Neutrophil (primary cell): ENCODE results near the gene PRDM16.

Source experiments
- H3K27ac ChIP-seq: fragments of 200-600 bp; sonication (generic); 2 replicates; pipeline ENCODE4 v1.5.1; 2016; ENCODE audit warnings: mild to moderate bottlenecking, moderate library complexity
- H3K27me3 ChIP-seq: fragments of 200-600 bp; sonication (generic); 2 replicates; pipeline ENCODE4 v1.6.0; 2016; ENCODE audit warnings: mild to moderate bottlenecking
- H3K36me3 ChIP-seq: fragments of 200-600 bp; sonication (generic); 2 replicates; pipeline ENCODE4 v1.5.1; 2017
- H3K4me1 ChIP-seq, 2 experiments: fragments of 200-600 bp in 1 of 2; sonication (generic) in 1 of 2; 1 replicate in 1 of 2; 2 replicates in 1 of 2; pipeline versions ENCODE4 v1.5.1 to v1.6.1; 2013 to 2016; ENCODE audit warnings: low read depth in 1 of 2, low read length in 1 of 2, mild to moderate bottlenecking in 1 of 2, moderate library complexity in 1 of 2; ENCODE audit not compliant: control insufficient read depth in 1 of 2, insufficient read depth in 1 of 2
- H3K4me3 ChIP-seq, 2 experiments: fragments of 200-600 bp in 1 of 2; sonication (generic) in 1 of 2; 1 replicate in 1 of 2; 2 replicates in 1 of 2; pipeline ENCODE4 v1.5.1; 2013 to 2016; ENCODE audit warnings: low read depth in 1 of 2, low read length in 1 of 2, mild to moderate bottlenecking in 1 of 2, moderate library complexity in 1 of 2
- H3K9me3 ChIP-seq: fragments of 200-600 bp; sonication (generic); 2 replicates; pipeline ENCODE4 v1.5.1; 2016
- TF ChIP-seq, protein P1 (sequence below): fragments of 200-600 bp; sonication (generic); IDR thresholded peaks from 2 replicates; pipeline ENCODE4 v1.5.1; 2016; ENCODE audit warnings: antibody characterized with exemption

The PRDM16 gene

DNA sequence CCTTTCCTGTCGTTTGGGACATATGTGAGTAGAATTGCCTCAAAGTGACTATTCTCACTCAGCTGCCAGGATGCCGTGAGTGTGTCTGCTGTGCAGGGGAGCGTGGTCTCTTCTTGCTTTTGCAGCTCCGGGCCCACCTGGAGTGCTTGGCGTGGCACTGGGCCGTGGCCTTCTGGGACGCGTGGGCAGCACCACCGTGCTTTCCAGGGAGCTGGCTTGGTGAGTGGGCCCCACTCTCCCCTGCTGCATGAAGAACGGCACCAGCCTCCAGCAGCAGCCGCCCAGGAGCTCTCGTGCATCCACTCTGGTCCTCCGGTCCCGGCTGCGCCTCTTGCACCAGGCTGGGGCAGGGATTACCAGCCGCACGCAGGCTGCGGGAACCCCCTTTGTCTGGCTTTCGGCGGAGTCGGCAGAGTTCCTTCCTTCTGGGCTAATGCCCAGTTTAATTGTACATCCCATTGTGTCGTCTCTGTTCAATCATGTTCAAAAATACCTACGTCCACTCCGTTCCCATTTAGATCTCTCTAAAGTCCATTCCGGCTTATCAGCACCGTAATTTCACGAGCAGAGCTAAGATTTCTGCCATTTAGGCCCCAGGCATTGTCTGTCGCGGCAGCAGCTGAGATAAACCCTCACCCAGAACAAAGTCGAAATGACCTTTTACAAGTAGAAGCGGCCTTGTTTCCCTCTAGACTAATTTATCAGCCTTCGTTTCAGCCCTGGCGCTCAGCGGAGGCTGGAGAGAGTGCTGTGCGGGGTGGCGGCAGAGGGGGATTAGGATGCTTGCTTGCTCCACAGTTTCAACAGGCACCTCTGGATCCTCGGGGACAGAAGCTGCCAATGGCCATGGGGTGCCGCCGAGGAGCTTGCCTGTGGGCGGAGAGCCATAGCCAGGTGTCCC is 129.6 kb downstream of the PRDM16 start:
- Histone ChIP-seq H3K27ac (no peak overlapping the region), H3K36me3 (no peaks in the 10 kb centered on the region), H3K9me3 (no peaks in the 10 kb centered on the region), H3K4me1 (no peaks in the 10 kb centered on the region), H3K4me3 (no peak overlapping the region), H3K27me3 (no peaks in the 10 kb centered on the region)
- TF ChIP-seq, protein P1, sequence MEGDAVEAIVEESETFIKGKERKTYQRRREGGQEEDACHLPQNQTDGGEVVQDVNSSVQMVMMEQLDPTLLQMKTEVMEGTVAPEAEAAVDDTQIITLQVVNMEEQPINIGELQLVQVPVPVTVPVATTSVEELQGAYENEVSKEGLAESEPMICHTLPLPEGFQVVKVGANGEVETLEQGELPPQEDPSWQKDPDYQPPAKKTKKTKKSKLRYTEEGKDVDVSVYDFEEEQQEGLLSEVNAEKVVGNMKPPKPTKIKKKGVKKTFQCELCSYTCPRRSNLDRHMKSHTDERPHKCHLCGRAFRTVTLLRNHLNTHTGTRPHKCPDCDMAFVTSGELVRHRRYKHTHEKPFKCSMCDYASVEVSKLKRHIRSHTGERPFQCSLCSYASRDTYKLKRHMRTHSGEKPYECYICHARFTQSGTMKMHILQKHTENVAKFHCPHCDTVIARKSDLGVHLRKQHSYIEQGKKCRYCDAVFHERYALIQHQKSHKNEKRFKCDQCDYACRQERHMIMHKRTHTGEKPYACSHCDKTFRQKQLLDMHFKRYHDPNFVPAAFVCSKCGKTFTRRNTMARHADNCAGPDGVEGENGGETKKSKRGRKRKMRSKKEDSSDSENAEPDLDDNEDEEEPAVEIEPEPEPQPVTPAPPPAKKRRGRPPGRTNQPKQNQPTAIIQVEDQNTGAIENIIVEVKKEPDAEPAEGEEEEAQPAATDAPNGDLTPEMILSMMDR: no peak

DNA sequence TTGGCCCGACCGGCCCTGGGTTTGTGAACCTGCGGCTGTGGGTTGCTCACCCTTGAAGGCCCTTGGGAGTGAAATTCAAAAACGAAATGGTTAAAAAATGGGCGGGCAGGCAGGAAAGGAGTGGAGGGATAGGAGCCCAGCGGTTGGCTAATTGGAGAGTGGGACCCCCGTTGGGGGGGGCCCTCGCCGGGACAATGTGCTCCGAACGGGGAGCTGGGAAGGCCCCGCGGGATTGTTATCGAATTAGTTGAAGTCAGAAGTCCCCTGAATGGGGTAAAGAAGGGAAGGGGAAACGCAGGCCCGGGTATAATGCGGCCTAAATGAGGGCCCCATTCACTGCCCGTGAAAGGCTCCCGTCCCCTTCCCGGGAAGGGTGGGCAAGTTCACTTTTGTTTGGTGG is 135.7 kb downstream of the PRDM16 start:
- TF ChIP-seq, protein P1: no peak
- H3K27me3 ChIP-seq: no peaks in the 10 kb centered on the region
- H3K36me3 ChIP-seq: no peaks in the 10 kb centered on the region
- no peaks in the 10 kb centered on the region for H3K9me3 ChIP-seq
- H3K4me3 ChIP-seq: no peak overlapping the region
- no peak overlapping the region for H3K27ac ChIP-seq
- H3K4me1 ChIP-seq: no peaks in the 10 kb centered on the region

DNA sequence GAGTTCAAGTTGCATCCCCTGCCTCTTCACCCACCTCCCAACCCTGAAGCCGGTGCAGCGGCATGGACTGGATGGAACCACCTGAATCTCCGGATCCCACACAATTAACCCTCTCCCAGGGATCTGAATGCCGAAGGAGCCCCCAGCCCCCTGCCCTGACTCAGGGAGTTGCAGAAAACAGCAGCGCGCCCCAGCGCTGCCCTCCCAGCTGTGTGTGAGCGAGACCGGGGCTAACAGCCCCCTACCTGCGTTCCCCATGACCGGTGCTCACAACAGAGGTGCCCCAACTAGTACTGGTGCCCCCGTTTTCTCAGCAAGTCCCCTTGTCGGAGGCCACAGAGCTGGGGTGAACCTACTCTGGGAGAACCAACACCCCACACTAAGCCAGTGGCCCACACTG is 136.8 kb downstream of the PRDM16 start:
- no peaks in the 10 kb centered on the region for H3K4me1 ChIP-seq
- H3K4me3 ChIP-seq: no peak overlapping the region
- no peak overlapping the region for H3K27ac ChIP-seq
- TF ChIP-seq, protein P1: no peak
- no peaks in the 10 kb centered on the region for H3K36me3 ChIP-seq
- no peaks in the 10 kb centered on the region for H3K27me3 ChIP-seq
- no peaks in the 10 kb centered on the region for H3K9me3 ChIP-seq

DNA sequence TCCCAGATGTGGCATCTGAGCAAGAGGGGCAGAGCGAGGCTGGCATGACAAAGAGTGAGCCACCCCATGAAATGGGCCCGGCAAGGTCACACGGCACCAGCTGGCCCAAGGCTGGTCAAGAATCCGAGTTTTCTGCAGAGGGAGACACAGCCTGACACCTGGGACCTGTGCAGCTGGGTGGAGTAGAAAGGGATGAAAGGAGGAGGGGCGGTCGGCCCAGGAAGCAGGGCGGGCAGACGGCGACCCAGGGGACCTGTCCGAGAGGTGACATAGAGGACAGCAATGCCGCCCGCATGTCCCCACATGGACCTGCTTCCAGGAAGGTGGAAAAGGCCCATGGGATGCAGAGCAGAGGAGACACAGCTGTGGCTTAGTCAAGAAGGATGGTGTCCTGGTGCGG is 137.7 kb downstream of the PRDM16 start:
- H3K4me3 ChIP-seq: no peak overlapping the region
- H3K27me3 ChIP-seq: no peaks in the 10 kb centered on the region
- no peak overlapping the region for H3K27ac ChIP-seq
- H3K4me1 ChIP-seq: no peaks in the 10 kb centered on the region
- no peaks in the 10 kb centered on the region for H3K36me3 ChIP-seq
- TF ChIP-seq, protein P1: no peak
- H3K9me3 ChIP-seq: no peaks in the 10 kb centered on the region

DNA sequence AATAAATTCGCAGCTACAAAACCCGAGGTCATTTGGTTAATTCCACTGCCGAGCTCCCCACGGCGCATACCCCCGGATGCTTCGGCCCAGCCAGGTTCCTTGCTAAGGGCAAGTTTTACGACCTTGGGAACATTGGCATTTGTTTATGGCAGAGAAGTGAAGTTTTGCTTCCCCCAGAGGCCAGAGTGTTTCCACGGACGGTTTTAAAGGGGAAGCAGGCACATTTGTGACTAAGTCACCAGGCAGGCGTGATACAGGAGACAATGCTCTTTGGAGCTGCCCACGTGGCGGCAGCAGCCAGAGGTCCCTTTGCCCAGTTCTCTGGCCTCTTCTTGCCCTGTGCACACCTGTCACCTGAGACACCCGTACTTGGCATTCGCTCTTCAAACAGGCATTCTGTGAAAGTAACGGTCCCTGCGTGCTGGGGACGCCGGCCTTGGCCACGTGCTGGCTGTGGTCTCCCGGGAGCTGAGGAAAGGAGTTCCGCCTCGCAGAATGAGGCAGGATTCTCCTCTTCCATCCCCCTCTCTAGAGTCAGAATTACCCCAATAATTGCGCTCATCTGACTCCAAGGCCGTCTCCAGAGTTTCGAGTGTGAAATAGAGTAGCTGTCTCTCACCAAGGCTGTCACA is 138.3 kb downstream of the PRDM16 start:
- Histone ChIP-seq H3K27ac (no peak overlapping the region), H3K36me3 (no peaks in the 10 kb centered on the region), H3K9me3 (no peaks in the 10 kb centered on the region), H3K27me3 (no peaks in the 10 kb centered on the region), H3K4me1 (no peaks in the 10 kb centered on the region), H3K4me3 (no peak overlapping the region)
- TF ChIP-seq, protein P1: no peak
